ENCODE results near the gene ITPK1.

The ITPK1 gene

GRCh38 chr14:93099643-93100042, 16.1 kb downstream of the ITPK1 start:
- no peak for ATAC-seq
- TF ChIP-seq ZFP30 (CRISPR knock-in tag; IDR thresholded peaks at IDR 0.05) (no peak), PPARA (CRISPR knock-in tag; IDR thresholded peaks at IDR 0.05; ENCODE audit: borderline replicate concordance) (no peak), CSDC2 (CRISPR knock-in tag; IDR thresholded peaks at IDR 0.05) (no peak), ARNTL (CRISPR knock-in tag; IDR thresholded peaks at IDR 0.05; ENCODE audit: borderline replicate concordance, low read depth) (no peak), CSRNP3 (CRISPR knock-in tag; IDR thresholded peaks at IDR 0.05) (no peak), CREB5 (CRISPR knock-in tag; IDR thresholded peaks at IDR 0.05; ENCODE audit: low read depth) (no peak), RARB (CRISPR knock-in tag; IDR thresholded peaks at IDR 0.05) (no peak)

GRCh38 chr14:93099196-93099595, 16.5 kb downstream of the ITPK1 start:
- ATAC-seq, result no peak
- TF ChIP-seq TCF4 (CRISPR knock-in tag; IDR thresholded peaks at IDR 0.05; ENCODE audit: borderline replicate concordance) (no peak), PATZ1 (CRISPR knock-in tag; IDR thresholded peaks at IDR 0.05; ENCODE audit: borderline replicate concordance) (no peak), SNAI2 (CRISPR knock-in tag; IDR thresholded peaks at IDR 0.05) (no peak), ZFP30 (CRISPR knock-in tag; IDR thresholded peaks at IDR 0.05) (no peak), ARNTL (CRISPR knock-in tag; IDR thresholded peaks at IDR 0.05; ENCODE audit: borderline replicate concordance, low read depth) (no peak), ZFP3 (CRISPR knock-in tag; IDR thresholded peaks at IDR 0.05) (no peak), POU6F1 (CRISPR knock-in tag; IDR thresholded peaks at IDR 0.05; ENCODE audit: borderline replicate concordance, low read depth) (no peak), CREB5 (CRISPR knock-in tag; IDR thresholded peaks at IDR 0.05; ENCODE audit: low read depth) (no peak), ISL1 (CRISPR knock-in tag; IDR thresholded peaks at IDR 0.05) (no peak), CSDC2 (CRISPR knock-in tag; IDR thresholded peaks at IDR 0.05) (no peak), ZNF565 (CRISPR knock-in tag; conservative IDR thresholded peaks at IDR 0.05; ENCODE audit: low read depth) (no peak), RARB (CRISPR knock-in tag; IDR thresholded peaks at IDR 0.05) (no peak), PPARA (CRISPR knock-in tag; IDR thresholded peaks at IDR 0.05; ENCODE audit: borderline replicate concordance) (no peak), TOX (CRISPR knock-in tag; IDR thresholded peaks at IDR 0.05; ENCODE audit: borderline replicate concordance) (no peak), CSRNP3 (CRISPR knock-in tag; IDR thresholded peaks at IDR 0.05) (no peak)

GRCh38 chr14:93096691-93097322, 18.9 kb downstream of the ITPK1 start:
- ATAC-seq, result no peak
- TF ChIP-seq CSRNP3 (CRISPR knock-in tag; IDR thresholded peaks at IDR 0.05) (no peak), ZNF8 (CRISPR knock-in tag; IDR thresholded peaks at IDR 0.05) (no peak)
